Liver (tissue), 9 donors: ENCODE measurements around the gene HEATR3. TPM values are rescaled to one million over a fixed set of nuclear protein-coding genes. Genes with fewer than 3 reads are reported as not detected.

Source experiments
- DNase-seq: peaks from one replicate; pipeline ENCODE4 v3.0.0-alpha.2; 2017; ENCODE audit warnings: low spot score
- H3K27ac ChIP-seq, 2 donors: one replicate each; pipeline ENCODE4 v1.7.0; 2013; ENCODE audit warnings: inconsistent platforms in 2 of 2, low read length in 2 of 2, control low read depth in 1 of 2, low read depth in 1 of 2, mild to moderate bottlenecking in 1 of 2
- H3K27me3 ChIP-seq, 4 donors: one replicate each; pipeline versions ENCODE4 v1.6.1 to v1.7.0; 2013; ENCODE audit warnings: low read length in 3 of 4, inconsistent platforms in 1 of 4, mild to moderate bottlenecking in 1 of 4, moderate library complexity in 1 of 4; ENCODE audit not compliant: control insufficient read depth in 4 of 4, insufficient read depth in 4 of 4
- H3K36me3 ChIP-seq, 4 donors: one replicate each; pipeline versions ENCODE4 v1.6.1 to v1.7.0; 2013; ENCODE audit warnings: low read length in 3 of 4, mild to moderate bottlenecking in 3 of 4, low read depth in 1 of 4, moderate library complexity in 1 of 4; ENCODE audit not compliant: control insufficient read depth in 4 of 4, insufficient read depth in 3 of 4
- H3K4me1 ChIP-seq, 4 donors: one replicate each; pipeline versions ENCODE4 v1.6.1 to v1.7.0; 2013; ENCODE audit warnings: low read length in 3 of 4, mild to moderate bottlenecking in 3 of 4, moderate library complexity in 1 of 4; ENCODE audit not compliant: control insufficient read depth in 4 of 4, insufficient read depth in 4 of 4
- H3K4me3 ChIP-seq, 3 donors: one replicate each; pipeline versions ENCODE4 v1.6.1 to v1.7.0; 2013; ENCODE audit warnings: low read length in 3 of 3, control low read depth in 1 of 3, low read depth in 1 of 3, mild to moderate bottlenecking in 1 of 3
- H3K9ac ChIP-seq, 2 donors: one replicate each; pipeline ENCODE4 v1.7.0; 2013; ENCODE audit warnings: low read length in 2 of 2, mild to moderate bottlenecking in 2 of 2, moderate library complexity in 2 of 2, control low read depth in 1 of 2, low read depth in 1 of 2
- H3K9me3 ChIP-seq, 4 donors: one replicate each; pipeline versions ENCODE4 v1.6.1 to v1.7.0; 2013; ENCODE audit warnings: low read length in 3 of 4; ENCODE audit not compliant: control insufficient read depth in 4 of 4
- CTCF ChIP-seq: fragments of 150-350 bp; IDR thresholded peaks from 2 replicates; pipeline ENCODE4 v1.5.1; 2017; ENCODE audit warnings: improper control_type of control experiment, low read depth, low read length; ENCODE audit not compliant: missing input control
- EGR1 ChIP-seq, 2 donors: IDR thresholded peaks; 2 replicates each; pipeline ENCODE4 v1.6.1; 2016 to 2018; ENCODE audit warnings: antibody characterized with exemption in 2 of 2, low read depth in 2 of 2
- FOXA1 ChIP-seq: IDR thresholded peaks from 2 replicates; pipeline ENCODE4 v1.6.1; 2016; ENCODE audit warnings: antibody characterized with exemption
- FOXA2 ChIP-seq: IDR thresholded peaks from 2 replicates; pipeline ENCODE4 v1.6.1; 2016; ENCODE audit warnings: antibody characterized with exemption
- GABPA ChIP-seq, 2 donors: IDR thresholded peaks in 1 of 2; conservative IDR thresholded peaks in 1 of 2; 2 replicates each; pipeline ENCODE4 v1.6.1; 2016; ENCODE audit warnings: antibody characterized with exemption in 2 of 2, mild to moderate bottlenecking in 1 of 2, moderate library complexity in 1 of 2
- JUND ChIP-seq, 2 donors: IDR thresholded peaks; 2 replicates each; pipeline ENCODE4 v1.6.1; 2016; ENCODE audit warnings: antibody characterized with exemption in 2 of 2
- MAX ChIP-seq: IDR thresholded peaks from 2 replicates; pipeline ENCODE4 v1.6.1; 2016; ENCODE audit warnings: antibody characterized with exemption
- RAD21 ChIP-seq, 2 donors: IDR thresholded peaks; 2 replicates each; pipeline ENCODE4 v1.6.1; 2016; ENCODE audit warnings: antibody characterized with exemption in 2 of 2, mild to moderate bottlenecking in 2 of 2
- REST ChIP-seq: IDR thresholded peaks from 2 replicates; pipeline ENCODE4 v1.6.1; 2016; ENCODE audit warnings: antibody characterized with exemption, mild to moderate bottlenecking
- RXRA ChIP-seq, 2 donors: IDR thresholded peaks; 2 replicates each; pipeline ENCODE4 v1.6.1; 2017 to 2018; ENCODE audit warnings: antibody characterized with exemption in 2 of 2, mild to moderate bottlenecking in 1 of 2
- SP1 ChIP-seq: IDR thresholded peaks from 2 replicates; pipeline ENCODE4 v1.6.1; 2018; ENCODE audit warnings: antibody characterized with exemption, mild to moderate bottlenecking
- TAF1 ChIP-seq: conservative IDR thresholded peaks from 2 replicates; pipeline ENCODE4 v1.6.1; 2016; ENCODE audit warnings: antibody characterized with exemption, mild to moderate bottlenecking
- ZBTB33 ChIP-seq: IDR thresholded peaks from 2 replicates; pipeline ENCODE4 v1.6.1; 2016; ENCODE audit warnings: antibody characterized with exemption
- WGBS: extraction: QIAGEN DNeasy Blood & Tissue Kit; methylation state at CpG from one replicate; pipeline ENCODE4 v1.1.7; 2013; 5-methylcytosine and 5-hydroxymethylcytosine counted together
- polyA plus RNA-seq, 2 donors: library from polyadenylated mRNA; stranded (reverse) in 1 of 2; unstranded in 1 of 2; fragments of 200-250 nt in 1 of 2; fragments of >200 nt in 1 of 2; fragmentation: Nextera tagmentation in 1 of 2; extraction: Ambion mirVana in 1 of 2; gene quantifications; one replicate each; pipeline versions ENCODE4 v1.2.1 to v1.2.3, GENCODE V29; 2013 to 2015
- total RNA-seq, 2 donors: library from RNA; depleted of rRNA; stranded (reverse); fragments of >200 nt; gene quantifications; one replicate each; pipeline ENCODE4 v1.2.3, GENCODE V29; 2014
- donor health status: healthy.
- donor health status: healthy.
- donor health status: healthy.
- donor health status: healthy.
- donor health status: healthy.

The HEATR3 gene
- total and polyA plus RNA-seq, 4 donors, result 3.8 to 24.3 (median 9.7) TPM

GRCh38 chr16:50088302-50088701, 22.5 kb downstream of the HEATR3 start:
- peaks cover 6 to 36% (median 33%) of the 10 kb centered on the region in 4 donors for H3K36me3 ChIP-seq
- no peak overlapping the region for H3K27ac ChIP-seq
- WGBS, result 94% methylated on average over 3 of the region's 3 CpGs
- no peaks in the 10 kb centered on the region for H3K9me3 ChIP-seq
- no peaks in the 10 kb centered on the region for H3K27me3 ChIP-seq
- H3K4me1 ChIP-seq, result no peaks in the 10 kb centered on the region
- TF ChIP-seq REST (no peak), GABPA (IDR thresholded peaks at IDR 0.05 in 1 of 2, conservative IDR thresholded peaks at IDR 0.05 in 1 of 2) (no peak), CTCF (no peak), FOXA2 (no peak), SP1 (no peak)
- H3K4me3 ChIP-seq, result no peak overlapping the region
- no peak for DNase-seq
- no peak overlapping the region for H3K9ac ChIP-seq

GRCh38 chr16:50092891-50093290, 27.1 kb downstream of the HEATR3 start:
- H3K36me3 ChIP-seq, result peaks cover 7 to 11% (median 8%) of the 10 kb centered on the region in 4 donors
- WGBS, result 98% methylated on average over 6 of the region's 6 CpGs

More at GRCh38 chr16:50092891-50093290, 27.1 kb downstream of the HEATR3 start:
- Histone ChIP-seq H3K9ac (no peak overlapping the region), H3K4me3 (no peak overlapping the region), H3K27ac (peak overlapping the region; percentile 36 to 72), H3K4me1 (no peaks in the 10 kb centered on the region), H3K9me3 (no peaks in the 10 kb centered on the region), H3K27me3 (no peaks in the 10 kb centered on the region)
- TF ChIP-seq SP1 (no peak), ZBTB33 (no peak), RXRA (IDR thresholded peaks at IDR 0.05) (no peak), TAF1 (no peak), MAX (no peak), EGR1 (IDR thresholded peaks at IDR 0.05; ENCODE audit: low read depth in 2 of 2) (no peak), CTCF (no peak), RAD21 (IDR thresholded peaks at IDR 0.05) (no peak), JUND (IDR thresholded peaks at IDR 0.05) (no peak), FOXA1 (no peak), GABPA (IDR thresholded peaks at IDR 0.05 in 1 of 2, conservative IDR thresholded peaks at IDR 0.05 in 1 of 2) (no peak), REST (no peak), FOXA2 (no peak)
- DNase-seq, result no peak
